CD4-positive, alpha-beta T cell treated with Interferon gamma for 1 hour (primary cell): ENCODE results near the gene DHRS12.

Experiments used
- DNase-seq: peaks from one replicate; pipeline ENCODE4 v3.0.0-alpha.2; 2020

DHRS12 gene

DNA sequence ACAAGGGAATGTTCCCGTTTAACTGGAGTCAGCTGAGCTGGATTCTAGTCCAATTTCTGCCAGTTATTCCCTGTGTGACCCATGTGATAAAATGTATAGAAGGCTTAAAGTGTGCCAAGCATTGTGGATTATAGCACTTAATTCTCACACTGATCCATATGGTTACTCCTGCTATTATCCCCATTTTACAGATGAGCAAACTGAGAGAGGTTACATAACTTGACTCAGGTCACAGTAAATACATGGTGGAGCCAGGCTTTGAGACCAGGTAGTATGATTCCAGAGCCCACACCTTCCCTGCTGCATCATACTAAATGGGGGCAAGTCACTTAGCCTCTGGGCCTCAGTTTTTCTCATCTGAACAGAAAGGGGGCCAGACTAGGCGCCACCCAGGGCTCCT, 2.0 kb upstream of the DHRS12 start:
- no peak for DNase-seq

DNA sequence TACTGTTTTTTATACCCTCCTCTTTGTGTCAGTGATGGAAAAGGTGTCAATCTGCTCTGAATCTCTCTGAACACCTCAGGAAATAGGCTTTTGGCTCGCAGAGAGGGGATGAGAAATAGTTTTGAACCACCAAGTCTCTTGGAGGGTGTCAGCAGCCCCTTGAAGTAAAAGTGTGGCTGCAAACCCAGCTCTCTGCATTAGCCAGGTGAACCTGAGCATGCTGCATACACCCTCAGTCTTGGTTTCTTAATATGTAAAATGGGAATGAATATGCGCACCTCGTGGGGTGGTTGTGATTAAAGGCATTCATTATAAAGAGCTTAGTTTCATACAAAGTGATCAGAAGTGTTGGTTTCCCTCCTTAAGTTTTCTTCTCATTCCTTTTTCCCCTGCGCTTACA, 1.4 kb upstream of the DHRS12 start:
- no peak for DNase-seq

DNA sequence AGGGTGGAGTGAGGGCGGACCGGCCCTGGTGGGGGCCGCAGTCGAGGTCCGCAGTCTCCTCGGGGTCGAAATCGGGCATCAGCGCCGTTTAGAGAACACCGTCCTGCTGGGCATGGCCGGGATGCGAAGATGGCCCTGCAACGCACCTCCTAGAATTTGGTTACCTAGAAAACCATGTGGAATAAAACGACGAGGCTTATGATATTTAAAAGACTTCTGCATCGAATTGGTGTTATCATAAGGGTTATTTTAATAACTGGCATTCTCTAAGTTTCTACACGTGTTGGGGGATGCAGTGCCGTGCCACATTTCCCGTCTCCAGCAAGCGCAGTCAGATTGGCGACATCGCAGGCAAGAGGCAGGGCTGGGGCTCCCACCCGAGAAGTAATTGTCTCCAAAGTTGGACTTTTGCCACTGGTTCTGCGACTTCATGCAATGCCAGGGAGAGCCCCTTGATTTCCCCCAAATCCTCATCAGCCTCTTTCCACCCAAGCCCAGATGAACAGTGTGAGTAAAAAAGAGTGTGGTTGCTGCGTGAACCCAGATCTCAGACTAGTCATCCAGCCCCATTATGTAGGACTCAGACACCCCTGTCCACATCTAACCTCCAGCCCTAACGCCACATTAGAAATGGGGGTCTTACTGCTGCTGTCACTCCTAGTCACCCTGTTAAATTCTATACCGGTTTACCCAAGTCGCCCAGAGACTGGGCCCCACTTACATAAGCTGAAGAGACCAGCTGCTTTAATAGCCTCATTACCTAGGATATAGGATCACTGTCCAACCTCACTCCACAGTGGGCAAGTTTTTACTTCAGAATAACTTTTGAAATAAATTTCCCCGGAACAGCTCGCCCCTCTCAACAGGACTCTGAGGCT, 571 bp upstream of the DHRS12 start:
- peak; percentile 37 for DNase-seq

DNA sequence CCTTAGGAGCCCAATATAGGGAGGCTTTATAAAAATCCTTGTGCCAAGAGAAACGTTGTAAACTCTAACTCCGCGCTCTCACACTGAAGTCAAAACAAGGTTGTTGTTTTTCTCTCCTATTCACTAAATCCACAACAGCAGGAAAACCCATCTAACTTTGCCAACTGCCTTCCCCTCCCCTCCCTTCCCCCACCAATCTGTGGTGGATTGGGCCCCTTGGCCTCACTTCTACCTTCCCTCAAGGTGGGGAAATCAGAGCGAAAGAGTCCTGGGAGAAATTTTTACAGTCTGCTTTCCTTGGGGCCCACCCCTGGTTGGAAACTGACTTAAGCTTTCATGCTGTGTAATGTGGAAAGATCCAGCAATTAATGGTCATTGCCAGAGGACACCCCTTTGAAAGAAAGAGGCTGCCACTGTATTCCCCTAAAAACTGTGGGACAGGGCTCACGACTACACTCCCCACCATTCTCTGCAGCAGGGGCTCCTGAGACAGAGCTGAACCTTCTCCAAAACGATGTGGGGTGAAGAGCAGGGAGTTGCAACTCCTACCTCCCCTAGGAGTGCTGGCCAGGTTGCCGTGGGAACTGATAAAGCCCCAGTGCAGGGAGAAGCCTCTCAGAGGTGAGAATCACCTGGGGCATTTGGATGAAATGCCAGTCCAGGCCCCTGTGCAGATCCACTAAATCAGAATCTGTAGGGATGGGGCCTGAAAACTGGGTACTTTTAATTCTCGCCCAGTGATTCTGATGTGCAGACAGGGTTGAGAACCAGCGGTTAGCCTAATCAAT, 1.1 kb downstream of the DHRS12 start:
- DNase-seq: no peak

DNA sequence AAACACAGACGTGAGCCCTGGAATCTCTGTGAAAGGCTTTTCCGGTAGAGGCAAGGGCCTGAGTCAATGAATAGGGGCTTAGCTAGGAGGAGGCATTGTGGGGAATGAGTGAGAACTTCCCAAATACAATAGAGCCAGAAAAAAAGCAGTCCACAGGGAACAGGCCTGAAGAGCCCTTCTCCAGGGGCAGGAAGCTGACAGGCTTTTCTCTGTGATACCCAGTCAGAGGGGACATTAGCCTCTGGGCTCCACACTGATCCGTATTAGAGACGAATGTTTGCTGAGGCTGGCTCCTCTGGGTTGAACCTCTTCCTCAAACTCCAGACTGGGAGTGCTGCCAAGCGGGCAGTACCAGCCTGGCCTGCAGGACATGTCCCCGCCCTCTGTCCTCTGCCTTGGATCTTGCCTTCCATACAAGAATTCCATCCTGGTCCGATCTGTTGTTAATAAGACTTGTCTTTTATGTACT, 2.3 kb downstream of the DHRS12 start:
- DNase-seq: no peak

DNA sequence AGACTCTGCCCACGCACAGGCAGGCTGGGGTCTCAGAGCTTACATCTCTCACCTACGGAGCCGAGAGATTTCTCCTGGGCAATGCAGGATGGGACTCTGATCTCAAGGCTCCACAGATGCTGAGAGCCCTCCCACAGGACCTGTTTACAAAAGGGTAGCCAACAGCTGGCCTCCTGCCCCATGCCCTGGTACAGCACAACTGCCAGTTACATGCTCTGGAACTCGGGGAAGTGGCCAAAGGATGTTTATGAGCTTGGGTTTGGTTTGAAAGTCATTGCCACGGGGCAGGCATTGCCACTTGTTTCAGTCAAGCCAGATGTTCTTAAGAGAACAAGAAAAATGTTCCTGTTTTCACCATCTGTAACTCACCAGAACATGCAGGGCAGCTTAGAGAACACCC, 3.5 kb downstream of the DHRS12 start:
- no peak for DNase-seq

DNA sequence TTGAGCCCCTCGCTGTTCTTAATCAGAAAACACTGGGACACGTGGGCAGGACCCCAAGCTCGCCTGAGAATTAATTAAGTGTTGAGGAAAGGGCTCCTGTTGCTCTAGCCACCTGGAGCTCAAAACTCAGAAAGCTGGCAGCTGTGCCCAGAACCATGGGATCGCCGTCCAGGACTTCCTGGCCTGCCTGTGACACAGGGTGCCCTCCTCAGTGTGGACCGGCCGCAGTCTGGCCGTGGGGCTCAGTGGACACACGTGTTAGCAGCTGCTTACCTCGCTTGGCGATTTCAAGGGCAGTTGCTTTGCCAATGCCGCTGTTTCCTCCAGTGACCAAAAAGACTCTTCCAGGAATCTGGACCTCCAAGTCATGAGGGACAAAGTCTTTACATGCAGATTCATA, 4.7 kb downstream of the DHRS12 start:
- DNase-seq: no peak

DNA sequence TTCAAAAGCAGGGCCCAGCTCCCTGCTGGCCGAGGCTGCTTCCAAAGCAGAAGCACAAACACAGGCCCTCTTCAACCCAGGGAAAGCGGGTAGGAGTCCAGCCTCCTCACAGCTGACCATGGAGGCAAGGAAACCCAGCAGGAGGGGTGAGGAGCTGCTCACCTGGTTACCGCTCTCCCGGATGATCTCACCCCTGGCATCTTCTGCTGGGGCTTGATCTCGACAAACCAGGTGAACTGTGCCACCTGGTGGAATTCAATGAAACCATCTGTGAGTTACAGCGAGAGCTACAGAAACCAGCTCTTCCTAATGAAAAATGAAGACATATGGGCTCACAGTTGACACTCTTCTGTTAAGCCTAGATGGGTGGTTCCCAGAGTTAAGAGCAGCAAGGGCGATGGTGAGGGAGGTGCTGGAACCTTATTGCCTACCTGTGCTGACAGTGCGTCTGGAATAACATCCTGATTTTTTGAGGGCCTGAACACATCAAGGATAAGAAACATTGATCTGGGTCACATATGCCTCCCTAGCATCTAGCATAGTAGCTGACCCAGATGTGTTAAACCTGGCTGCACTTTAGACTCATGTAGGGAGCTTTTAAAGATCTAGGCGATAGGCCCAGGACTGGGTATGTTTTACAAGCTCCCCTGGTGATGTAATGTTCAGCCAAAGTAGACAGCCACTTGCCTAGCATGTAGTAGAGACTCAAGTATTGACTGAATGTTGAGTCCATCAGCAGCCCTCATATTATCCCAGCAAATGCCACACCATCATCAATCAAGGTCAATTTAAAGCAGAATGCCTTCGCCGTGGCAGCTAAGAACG, 6.1 kb downstream of the DHRS12 start:
- DNase-seq: peak; percentile 62

DNA sequence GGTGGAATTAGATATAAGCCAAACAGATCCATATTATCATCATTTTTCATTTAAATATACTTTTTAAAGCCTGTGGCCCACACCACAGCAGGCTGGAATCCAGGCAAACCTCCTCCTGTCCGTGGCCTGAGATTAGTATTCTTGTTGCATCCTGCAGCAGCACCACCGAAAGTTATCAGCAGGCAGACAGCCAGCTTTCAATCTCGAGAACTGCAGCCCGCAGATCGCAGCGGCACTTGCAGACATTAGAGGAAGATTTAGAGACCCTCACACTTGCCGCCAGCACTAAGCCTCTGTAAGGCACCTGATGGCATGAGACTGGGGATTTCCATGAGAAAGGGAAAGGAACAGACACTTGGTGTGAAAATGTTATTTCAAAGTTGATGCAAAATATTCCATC, 7.4 kb downstream of the DHRS12 start:
- DNase-seq: no peak

DNA sequence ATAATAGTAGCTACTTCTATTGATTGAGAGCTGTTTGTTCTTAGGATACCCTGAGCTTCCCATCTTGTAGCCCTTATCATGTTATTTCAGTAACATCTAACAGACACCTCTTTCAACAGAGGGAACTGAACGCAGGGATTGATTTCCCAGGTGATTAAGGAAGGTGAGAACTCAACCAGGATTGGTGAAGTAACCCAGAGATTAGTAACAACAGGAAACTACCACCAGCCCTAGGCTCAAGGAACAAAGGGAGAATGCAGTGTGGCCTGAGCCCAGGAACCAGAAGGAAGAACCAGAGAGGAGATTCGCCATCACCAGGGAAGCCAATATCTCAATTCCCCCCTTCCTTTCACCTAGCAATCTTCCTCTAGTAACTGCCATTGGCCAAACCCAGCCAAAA, 8.5 kb downstream of the DHRS12 start:
- DNase-seq: no peak

DNA sequence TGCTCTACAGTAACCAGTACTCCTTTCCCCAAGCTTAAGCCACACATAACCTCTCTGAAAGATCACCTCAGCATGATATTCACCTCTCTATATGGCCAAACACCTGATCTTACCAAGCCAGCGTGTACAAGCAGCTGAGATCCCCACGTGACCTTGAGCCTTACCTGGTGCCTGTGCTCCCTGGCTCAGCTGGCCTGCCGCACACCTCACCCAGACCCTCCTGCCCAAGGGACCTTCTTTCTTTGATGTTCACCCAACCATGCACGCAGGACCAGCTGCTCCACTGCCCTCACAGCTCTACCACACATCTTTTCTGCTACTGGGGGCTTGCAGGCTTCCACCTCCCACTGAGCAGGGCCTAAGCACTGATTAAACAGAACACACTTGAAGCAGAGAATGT, 9.0 kb downstream of the DHRS12 start:
- DNase-seq: no peak

DNA sequence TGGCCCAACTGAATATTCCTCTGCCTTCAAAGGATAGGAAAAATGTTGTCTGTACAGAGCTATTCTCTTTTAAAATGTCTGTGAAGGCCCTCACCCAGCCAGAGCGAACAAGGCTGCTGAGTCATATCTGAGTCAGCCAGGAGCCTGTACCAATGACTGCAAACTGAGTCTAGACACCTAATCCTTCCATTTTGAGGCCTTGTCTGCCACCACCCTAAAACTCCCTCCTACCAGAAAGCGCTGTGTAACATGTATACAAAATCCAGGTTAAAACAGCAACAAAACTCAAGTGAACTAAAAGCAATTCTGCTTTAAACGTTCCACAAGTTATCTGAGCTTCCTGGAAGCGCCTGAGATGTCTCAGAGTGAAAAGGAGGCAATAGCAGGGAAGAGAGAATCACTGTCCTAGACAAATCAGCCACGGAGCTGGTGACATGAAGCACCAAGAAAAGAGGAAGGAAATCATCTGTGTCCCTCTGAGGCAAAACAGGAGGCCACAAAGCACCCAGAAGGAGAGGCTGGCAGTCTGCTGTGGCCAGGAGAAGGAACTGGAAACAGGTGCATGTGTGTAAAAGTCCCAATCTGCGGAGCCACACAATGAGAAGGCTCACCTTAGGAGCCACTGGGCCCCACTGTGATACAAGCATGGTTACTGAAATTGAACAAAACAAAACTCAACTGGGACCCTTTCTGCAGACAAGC, 10.2 kb downstream of the DHRS12 start:
- DNase-seq: peak; percentile 57

DNA sequence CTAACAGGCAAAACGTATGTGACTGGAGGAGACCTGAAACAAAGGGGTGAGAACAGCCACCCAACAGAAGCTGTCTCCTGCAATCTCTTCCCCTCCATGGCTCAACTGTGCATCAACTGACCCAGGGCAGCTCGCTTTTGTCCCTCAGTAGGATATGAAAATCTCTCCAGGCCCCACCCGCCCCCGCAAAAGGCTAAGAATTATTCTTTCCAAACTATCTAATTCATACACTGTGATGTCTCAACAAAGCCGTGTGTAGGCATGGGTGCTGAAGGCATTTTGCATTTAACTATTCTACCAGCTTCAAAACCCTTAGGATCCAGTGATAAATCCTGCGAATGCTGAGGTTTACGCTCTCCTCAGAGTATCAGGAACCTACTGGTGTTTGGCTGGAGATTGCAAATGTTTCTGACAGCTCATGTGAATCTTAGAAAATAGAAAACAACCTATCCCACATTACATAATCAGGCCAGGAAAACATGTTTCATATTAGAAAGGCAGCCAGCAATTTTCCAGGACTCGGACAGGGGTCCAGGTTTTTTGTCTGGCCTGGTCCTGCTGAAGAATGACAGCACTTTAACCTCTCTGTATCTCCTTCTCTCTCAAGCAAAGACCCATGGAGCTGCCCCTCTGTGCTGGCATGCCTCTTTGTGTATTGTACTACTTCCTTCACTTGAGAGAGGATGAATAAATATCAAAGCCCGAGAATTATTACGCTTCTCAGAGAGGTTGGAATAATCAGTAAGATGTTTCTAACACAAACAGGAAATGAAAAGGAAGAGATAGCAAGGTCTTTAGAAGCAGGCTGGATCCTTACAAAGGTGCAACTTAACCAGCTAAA, 17.3 kb downstream of the DHRS12 start:
- DNase-seq: no peak

DNA sequence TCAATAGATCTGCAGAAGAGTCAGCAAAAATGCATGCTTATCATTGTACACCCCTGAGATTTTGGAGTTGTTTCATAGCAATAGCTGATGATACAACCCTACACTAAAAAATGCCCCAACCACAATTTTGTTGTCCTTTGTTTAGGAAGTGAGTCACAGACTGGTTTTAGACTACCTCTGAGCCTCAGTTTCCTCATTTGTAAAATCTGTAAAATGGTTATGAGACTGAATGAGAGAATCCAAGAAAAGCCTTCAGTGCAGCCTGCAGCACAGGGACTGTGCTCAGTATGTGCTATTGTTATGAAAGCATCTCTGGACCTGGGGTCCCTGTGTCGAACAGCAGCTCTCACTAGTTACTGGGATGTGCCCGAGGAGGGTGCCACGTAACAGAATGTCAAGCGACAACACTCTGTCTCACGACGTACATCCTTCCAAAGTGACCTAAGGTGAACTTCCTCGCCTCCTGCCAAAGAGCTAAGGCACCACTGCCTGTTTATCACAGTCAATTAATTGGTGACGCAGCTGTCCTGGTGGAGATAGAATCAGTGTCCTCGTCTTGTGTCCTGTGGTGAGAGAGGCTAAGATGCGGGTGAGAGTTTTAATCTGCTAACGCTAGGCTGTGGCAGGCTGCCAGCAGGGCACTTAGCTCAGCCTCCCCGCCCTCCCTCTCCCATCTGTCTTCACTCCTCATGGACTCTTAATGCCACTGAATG, 18.1 kb downstream of the DHRS12 start:
- no peak for DNase-seq

DNA sequence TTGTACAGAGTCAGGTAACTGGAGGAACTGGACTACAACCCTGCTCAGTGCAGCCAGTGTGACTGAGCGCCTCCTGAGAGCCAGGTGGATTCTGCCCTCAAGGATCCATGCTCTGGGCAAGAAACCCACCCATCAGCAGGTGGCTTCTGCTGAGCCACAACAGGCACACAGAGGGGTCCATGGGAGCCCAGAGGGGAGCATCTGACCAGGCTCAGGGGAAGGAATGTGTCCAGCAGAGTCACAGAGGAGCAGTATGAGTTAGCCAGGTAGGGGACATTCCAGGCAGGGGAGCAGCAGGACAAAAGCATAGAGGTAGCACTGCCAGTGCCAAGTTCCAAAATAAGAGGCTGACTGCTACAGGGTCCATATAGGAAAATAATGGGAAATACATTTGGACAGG, 19.9 kb downstream of the DHRS12 start:
- no peak for DNase-seq

DNA sequence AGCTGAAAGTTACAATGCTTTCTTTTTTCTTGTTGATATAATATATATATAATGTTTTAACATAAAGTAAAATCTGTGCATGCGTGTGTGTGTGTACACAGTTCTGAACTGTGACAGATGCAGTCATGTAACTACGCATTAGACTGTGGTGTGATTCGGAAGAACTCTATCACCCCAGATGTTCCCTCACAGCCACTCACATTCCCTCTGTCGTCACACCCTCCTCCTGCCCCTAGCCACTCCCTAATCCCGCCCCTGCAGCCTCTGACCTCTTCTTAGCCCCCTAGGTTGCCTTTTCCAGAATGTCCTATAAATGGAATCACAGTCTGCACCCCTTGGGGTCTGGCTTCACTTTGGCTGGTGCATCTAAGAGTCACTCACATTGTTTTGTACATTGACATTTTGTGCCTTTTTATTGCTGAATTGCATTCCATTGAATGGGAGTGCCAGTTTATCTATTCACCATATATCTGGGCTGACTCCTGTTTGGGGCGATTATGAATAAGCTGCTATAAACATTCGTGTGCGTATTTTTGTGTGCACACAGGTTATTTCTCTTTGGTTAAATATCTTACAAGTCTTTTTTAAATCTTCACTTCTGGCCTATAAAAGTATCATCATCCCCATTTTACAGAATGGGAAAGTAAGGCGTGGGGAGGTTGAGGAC, 20.4 kb downstream of the DHRS12 start:
- DNase-seq: no peak

DNA sequence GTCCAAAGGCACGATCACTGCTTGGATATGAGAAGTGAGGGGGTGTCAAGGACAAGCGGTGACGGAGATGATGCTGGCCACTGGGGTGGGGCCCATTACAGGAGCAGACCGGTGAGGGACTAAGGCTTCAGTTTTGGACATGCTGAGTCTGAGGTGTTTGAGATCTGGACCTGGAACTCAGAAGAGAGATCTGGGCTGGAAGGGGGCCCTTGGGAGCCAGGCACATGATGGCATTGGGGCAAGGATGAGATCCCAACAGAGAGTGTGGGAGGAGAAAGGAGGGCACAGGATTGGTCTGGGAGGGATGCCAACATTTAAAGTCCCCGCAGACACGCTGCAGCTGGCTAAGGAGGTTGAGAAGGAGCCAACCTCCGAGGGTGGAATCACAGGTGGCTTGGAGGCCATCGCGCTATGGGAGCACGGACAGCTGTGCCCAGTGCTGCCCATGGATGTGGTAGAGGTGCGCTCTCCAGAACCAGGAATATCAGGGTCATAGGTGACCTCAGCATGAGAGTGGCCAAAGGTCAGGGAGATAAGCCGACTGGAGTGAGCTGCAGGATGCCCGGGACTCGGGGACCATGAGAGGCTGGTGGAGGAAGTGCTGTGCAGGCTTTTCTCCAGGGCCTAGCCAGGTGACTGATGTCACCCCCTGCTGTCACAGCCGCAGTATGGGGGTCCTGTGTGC, 21.8 kb downstream of the DHRS12 start:
- no peak for DNase-seq

DNA sequence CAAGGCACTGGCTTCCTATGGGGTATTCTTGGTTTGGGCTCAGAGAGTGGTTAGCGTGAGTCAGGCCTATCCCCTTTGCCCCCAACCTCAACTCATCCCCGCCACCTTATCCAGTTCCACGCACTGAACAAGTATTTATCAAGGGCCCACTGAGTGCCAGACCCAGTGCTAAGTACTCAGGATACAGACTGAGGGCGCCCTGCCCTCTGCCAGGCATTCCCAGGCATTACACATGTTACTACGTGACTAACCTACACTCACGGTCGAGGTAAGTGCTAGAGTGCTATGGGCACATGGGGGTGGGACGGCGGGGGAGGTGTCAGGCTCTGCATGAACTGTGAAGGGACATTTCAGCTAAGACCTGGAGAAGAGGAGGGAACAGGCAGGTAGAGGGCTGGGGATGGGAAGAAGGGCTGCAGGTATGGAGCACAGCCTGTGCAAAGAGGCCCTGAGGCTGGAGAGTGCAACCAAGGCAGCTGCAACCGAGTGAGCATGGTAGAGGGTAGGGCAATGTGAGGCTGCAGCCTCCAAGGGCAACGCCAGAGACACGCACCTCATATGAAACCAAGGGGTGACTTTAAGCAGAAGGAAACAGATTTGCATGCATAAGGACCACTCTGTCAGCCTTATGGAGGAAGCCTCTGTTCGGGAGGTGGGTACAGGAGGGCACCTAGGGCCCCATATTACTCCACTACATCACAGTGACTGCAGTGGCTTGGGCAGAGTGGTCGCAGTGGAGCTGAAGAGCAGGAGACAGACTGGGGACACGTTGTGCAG, 22.5 kb downstream of the DHRS12 start:
- no peak for DNase-seq

DNA sequence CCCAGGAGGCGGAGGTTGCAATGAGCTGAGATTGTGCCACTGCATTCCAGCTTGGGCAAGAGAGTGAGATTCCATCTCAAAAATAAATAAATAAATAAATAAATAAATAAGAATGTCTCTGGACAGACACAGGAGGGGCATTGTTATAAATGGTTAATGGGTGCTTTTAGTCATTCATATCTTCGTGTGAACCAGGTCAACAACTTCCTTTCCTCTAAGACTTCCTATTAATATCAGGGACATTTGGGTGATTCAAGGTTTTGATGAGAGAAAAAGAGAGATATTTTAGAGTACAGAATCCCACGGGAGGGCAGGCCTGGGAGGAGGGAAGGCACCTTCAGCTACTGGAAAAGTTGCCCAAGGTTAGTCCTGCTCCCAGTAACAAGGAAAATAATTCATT, 23.9 kb downstream of the DHRS12 start:
- no peak for DNase-seq
